GM21515 (cell line): ENCODE data around the gene HECW1.
"Not testable (repeated sequence)": the region's sequence is repeated elsewhere in the genome, so short reads cannot be mapped to it uniquely, and the experiment has no call there.

ENCODE experiments used
- ATAC-seq: cut with Tn5 transposase; IDR thresholded peaks from one replicate; pipeline ENCODE4 v1.9.1; 2021; ENCODE audit not compliant: unreplicated experiment

Gene HECW1

DNA sequence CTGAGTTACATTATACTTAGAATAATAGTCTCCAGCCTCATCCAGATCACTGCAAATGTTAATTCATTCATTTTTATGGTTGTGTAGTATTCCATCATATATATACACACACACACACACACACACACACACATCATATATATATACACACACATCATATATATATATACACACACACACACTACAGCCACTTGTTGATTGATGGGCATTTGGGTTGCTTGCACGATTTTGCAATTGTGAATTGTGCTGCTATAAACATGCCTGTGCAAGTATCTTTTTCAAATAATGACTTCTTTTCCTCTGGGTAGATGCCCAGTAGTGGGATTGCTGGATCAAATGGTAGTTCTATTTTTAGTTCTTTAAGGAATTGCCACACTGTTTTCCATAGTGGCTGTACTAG, 233.2 kb downstream of the HECW1 start:
- ATAC-seq: not testable (repeated sequence)

DNA sequence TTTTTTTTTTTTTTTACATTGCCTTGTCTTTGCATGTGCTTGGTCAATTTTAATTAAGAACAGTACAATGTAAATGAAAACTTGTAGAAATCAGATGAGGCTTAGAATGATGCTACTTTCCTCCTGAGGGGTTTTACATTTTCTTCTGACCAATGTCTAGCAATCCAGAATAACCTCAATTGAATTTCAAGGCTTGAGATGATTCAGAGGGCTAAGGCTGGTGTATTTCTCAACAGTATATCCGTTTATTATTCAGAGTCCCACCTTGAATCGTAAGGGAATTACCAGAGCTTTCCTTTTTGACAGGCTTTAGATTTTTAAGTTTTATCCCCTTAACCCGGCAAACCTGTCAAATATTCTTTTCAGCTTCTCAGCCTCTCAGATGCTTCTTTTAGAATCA, 239.2 kb downstream of the HECW1 start:
- no peak for ATAC-seq

DNA sequence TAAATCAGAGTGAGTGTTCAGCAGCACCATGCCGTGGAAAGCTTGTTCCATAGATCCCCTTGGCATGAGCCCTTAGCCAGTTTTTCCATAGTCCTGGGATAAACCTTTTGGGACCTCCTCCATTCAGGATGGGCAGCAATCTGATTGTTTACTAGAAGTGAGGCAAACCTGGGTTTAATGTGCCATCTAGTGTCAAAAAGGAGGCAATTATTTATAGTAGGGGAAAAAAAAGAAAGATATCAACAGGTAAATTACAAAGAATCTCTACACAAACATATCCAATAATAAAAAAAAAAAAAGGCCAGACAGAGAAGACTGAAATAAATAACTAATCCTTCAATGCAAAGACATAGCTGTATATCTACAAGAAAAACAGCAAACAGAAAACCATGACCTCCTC, 241.5 kb downstream of the HECW1 start:
- no peak for ATAC-seq

DNA sequence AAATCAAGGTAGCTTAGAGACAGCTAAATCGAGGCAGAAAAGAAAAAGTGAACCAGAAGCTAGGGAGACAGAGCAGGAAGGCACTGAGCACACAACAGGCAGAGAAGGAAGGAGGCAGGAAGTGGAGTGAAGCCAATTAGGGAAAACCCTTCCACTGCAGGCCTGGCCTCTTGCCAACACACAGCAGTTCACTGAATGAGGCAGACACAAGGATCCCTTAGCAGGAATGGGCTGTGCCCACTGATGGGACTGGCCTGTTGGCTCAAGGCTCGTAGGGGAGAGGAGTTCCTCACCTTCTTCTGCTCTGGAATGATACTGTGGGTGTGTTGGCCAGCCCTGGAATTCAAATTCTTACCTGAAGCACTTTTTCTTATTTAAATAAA, 250.2 kb downstream of the HECW1 start:
- ATAC-seq: no peak

DNA sequence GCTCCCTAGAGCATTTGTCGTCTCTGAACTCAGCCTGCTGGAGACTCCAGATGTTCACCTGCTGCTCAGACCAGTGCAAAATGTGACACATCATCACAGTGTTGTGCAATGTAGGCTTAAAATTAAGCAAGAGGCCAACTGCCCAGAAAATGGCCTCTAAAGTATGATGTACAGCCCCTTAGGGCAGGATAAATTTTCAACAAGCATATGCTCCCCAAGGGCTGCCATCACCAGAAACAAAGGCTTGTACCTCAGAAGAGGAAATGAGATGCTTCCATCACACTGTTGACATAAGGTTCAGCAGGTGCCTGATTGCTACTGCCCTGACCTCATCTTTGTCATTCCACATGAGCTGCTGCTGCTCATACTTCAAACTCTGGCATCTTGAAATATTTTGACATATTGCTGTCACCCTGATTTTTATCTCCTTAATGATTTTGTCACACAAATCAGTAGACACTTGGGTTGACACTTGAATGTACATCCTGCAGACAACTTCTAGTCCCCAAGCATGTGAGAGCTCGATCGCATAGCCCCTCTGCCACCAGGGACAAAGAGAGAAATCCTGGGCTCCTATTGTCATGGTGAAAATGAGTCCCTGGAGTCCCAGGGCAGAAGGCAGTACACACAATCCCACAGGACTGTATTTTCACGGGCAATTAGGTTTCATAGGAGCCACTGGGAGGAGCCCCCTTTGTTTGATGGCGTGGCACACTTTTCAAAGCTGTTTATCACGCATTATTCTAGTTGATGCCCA, 250.8 kb downstream of the HECW1 start:
- no peak for ATAC-seq

DNA sequence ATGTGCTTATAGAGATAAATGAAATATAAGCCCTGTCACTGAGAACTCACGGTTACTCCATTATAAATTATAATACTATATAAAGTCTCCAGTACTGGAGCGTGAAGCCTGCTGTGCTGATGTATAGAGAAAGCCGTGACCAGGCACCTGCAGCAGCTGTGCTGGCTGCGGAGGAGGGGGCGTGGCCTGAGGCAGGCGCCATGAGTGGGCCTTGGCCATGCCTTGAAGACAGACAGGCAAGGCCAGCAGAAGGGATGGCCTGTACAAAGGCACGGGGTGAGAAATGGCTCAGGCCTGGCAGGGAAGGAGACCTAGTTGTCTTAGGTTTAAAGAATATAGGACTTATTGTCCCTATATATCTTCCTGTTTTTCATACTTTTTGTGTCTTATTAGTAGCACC, 251.9 kb downstream of the HECW1 start:
- ATAC-seq: no peak

DNA sequence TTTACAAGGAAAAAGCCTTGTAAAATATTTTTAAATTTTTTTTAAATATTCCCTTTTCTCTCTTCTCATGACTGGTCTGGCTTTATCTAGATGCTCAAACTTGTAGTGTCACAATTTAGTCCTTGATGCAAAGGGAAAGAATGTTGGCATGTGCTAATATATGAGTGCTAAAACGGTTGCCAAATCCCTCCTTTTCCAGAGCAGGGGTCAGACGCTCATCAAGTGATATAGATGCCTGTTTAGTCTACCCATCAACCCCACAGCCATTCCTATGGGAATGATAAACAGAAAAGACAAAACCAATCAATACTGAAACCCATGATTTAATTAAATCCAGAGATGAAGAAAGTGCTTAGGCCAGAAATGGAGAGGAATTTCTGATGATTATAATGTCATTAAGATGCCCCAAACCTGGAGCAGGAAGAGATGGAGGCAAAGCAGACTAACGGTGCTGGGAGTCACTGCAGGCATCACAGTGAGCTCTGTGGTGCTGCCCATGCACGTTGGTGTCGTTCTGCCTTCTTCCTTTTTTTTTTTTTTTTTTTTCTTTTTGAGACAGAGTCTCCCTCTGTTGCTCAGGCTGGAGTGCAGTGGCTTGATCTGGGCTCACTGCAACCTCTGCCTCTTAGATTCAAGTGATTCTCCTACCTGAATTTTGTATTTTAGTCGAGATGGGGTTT, 260.4 kb downstream of the HECW1 start:
- no peak for ATAC-seq

DNA sequence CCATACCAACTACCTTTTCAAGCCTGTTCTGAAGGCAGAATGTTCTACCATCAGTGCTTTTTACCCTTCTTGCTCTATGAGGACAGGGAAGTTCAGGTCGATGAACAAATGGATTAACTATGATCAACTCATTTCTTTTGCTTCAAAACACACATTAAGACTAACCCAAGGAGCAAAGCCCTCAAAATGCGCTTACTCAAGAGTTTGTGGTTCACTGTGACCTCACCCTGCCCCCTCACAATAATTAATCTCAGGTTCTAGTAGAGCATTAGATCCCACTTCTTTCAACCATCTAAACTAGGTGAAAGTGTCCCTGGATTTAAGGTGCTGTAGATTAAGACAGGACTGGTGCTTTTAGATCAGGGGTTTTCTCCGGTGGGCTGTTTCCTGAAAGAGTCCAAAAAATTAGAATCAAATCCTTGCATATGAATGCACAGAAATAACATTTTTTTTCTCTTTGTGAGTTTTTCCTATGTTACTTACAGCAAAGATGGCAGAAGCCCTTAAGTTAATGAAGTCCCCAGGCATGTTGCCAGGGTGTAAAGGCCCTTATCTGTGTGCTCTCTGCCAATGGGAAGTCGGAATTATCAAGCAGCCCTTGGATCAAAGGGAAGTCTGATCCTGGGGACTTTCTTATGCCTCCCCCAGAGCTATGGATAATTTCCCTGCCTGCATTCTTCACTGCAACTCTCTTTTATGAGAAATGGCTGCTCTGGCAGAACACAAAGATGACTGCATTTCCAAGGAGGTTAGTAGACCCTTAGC, 264.9 kb downstream of the HECW1 start:
- no peak for ATAC-seq

DNA sequence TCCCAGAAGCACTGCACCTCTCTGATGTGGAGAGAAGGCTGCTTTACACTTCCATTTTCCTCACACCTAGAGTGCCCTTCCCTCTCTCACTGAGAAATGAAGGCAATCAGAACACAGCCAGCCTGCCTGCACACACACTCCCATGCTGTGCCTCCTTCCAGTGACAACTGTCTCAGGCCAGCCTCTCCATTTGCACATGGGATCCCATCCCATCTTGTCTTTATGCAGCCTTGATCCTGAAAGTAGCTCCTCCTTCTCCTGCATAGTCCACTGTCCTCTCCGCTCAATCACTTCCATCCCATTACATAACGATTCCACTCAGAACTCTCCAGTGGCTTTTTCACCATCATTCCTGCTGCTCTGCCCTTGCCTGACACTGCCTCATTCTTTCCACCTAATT, 266.8 kb downstream of the HECW1 start:
- ATAC-seq: no peak

DNA sequence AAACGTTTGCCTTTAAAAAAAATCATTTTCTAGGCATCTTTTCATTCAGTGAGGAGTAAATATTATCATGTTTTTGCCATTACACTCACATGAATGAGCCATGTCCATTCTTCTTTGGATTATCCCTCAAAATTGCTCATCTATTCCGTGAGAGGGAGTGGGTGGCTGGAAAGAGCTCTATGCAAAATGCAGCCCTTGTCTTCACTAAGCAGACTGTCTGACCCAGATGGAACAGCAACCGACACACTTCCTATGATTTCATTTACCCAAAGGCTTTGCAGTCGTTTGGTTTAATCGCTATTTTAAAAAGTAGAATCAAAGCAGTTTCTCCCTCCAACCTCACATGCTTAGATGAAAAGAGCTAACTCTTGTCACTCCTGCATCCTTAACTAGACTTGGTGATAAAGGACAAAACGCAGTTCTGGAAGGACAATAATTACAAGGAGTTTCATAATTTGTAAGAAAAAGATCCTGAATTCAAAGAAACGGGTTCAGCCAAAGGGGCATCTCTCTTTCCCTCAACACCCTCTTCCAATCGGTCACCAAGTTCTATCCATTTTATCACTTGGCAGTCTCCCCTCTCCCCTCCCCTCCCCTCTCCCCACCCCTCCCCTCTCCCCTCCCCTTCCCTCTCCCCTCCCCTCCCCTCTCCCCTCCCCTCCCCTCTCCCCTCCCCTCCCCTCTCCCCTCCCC, 272.3 kb downstream of the HECW1 start:
- ATAC-seq: no peak

DNA sequence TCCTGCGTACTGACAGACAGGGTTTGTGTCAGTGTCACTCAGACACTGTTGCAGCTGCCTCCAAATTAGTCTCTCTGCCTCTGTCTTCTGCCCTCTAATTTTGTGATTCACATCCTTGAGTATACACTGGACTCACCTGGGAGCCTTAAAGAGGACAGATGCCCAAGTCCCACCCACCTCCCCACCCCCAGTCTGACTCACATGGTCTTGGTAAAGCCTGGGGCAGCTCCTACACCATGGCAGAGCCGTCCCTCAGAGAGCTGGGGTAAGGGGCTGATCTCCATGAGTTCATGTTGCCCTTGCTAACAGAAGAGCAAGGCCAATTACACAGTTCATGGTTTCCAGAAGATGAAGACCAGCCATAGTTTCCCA, 272.8 kb downstream of the HECW1 start:
- ATAC-seq: no peak

DNA sequence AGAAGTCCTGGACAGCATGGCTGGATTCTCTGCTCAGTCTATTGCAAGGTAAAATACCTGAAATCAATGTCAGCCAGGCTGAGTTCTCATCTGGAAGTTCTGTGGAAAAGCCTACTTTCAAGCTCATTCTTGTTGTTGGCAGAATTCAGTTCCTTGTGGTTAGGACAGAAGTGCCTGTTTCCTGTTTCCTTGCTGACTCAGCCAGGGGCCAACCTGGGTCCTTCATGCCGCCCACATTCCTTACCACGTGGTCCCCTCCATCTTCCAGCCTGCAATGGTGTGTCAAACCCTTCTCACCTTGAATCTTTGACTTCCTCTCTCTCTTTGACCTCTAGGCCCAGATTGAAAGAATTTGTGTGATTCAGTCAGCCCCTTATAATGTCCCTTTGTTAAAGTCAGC, 273.4 kb downstream of the HECW1 start:
- ATAC-seq: no peak

DNA sequence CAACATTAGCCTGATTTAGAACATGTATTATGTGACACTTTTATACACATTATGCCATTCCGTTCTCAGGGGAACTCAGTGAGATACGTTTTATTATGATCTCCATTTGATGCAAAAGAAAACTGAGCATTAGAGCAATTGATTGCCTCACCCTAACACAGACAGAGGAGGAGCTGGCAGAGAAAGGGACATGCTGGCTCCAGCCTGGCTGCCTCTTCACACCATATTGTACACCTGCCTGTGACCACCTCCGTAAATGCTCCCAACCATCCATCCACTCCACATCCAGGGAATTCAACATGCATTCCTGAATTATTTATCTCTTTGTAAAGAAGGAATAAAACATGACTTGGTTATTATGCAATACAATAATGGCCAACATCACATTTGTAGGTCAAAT, 275.5 kb downstream of the HECW1 start:
- ATAC-seq: no peak

DNA sequence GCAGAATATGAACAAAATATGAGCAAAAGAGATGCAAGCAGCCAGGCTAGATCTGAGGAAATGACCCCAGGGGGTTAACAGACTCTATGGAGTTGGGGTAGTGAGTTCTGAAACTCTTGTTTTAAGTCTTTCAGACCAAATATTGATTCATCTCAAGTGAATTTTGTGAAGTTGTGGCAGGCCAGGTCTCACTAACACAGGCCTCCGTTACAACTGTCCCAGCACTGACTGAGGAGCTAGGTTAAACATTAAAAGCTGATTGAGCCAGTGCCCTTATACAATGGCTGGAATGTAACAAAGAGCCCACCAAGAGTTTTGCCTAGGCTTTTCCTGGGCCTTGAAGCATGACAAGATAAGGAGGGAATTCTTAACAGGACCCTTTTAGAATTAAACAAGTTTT, 278.1 kb downstream of the HECW1 start:
- ATAC-seq: no peak

DNA sequence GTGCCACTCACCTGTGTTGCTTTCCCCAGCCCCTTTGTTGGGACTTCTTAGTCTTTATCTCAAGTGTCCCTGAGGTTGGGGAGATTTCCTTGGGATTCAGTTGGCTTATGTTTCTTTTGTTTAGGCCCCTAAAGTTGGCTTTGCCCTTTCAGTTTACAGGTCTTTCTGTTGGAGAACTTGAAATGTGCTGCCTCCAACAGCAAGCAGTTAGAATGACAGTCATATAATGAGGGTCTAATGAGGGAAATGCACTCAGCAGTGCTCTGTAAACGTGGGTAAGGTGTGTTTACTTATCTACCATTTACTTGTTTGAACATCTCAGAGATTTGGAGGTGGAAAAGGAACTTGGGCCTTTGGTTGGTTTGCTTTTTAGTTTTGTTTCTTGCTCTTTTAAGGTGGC, 279.1 kb downstream of the HECW1 start:
- ATAC-seq: no peak

DNA sequence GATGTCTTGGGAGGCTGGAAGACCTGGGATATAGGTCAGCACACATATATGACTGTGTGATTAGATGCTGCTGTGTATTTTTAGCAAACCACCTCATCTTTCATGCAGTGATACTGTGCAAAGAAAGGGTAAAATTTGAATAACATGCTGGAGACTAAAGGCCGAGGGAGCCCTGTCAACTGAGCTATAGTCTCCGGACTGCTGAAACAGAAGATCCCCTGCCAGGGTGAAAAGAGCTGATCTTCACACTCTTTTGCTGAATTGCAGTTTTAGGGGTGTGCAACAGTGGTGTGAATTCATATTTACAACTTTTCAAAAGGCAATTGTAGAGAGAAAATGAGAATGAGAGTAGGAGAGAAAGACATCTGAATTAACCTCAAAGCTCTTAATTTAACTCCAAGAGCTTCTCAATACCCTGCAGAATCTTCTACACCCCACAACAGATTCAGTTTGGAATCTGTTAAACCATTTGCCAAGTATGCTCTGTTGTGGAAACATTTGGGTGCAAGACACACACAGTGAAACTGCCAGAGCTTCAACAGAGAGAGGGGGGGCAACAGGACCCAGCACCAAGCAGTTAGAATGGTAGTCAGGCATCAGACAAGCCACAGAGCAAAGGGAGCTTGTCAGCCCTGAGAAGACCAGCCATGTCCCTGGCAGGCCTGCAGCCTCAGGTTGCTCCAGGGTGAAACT, 280.3 kb downstream of the HECW1 start:
- no peak for ATAC-seq

DNA sequence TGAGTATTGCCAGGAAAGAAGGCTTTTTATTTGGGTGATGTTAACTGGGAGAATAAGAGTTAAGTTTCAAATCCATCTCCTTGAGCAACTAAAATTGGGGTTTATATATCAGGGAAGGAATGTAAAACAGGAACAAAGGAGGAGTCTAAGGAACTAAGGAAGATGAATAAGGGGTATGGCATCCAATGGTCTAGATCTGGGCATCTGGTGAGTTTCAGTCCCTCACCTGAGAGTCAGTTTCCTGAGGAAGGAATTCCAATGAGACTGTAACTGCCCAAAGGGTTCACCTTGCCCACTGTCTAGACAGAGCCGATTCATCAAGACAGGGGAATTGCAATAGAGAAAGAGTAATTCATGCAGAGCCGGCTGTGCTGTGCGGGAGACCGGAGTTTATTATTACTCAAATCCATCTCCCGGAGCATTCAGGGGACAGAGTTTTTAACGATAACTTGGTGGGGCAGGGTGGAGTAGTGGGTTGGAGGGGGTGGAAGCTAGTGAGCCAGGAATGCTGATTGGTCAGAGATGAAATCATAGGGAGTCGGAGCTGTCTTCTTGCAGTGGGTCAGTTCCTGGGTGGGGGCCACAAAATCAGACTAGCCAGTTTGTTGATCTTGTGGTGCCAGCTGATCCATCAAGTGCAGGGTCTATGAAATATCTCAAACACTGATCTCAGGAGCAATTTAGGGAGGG, 282.1 kb downstream of the HECW1 start:
- no peak for ATAC-seq

DNA sequence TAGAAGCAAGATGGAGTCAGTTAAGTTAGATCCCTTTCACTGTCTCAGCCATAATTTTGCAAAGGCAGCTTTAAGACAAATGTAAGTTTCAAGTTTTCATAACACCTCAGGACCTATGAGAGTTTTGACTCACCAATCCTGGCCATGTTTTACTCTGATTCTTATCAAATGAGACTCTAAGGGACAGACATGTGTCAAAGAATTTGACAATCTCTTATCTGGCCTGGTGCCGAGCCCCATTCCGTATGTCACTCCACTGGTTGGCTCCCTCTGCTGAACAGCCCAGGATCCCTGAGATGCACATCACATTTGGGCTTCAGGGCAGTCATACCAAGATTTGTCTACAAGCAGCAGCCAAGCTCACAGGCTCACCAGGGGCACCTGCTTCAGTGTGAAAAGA, 282.9 kb downstream of the HECW1 start:
- ATAC-seq: no peak

DNA sequence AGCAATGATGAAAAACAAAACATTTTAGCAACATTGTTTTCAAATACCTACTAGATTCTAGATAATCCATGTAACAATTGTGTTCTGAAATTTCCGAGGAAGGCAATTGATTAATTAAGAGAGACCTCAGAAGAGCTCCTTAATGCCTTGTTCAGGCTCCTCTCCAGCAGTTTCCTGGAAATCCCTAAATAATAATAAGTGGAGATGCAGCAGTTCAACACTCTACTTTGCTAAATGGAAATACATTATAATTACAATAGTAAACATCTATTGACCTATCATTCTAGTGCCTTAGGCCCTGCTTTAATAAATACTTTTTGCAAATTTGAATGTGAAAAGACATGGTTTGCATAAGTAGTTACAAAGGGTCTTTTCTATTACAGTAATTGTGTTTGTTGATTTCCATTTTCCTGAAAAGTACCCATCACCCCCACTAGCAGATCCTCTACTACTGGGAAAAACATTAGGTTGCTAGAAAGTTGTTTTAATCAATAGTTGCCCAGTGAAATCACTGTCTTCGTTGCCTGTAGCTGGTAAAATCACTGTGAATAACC, 283.8 kb downstream of the HECW1 start:
- no peak for ATAC-seq

DNA sequence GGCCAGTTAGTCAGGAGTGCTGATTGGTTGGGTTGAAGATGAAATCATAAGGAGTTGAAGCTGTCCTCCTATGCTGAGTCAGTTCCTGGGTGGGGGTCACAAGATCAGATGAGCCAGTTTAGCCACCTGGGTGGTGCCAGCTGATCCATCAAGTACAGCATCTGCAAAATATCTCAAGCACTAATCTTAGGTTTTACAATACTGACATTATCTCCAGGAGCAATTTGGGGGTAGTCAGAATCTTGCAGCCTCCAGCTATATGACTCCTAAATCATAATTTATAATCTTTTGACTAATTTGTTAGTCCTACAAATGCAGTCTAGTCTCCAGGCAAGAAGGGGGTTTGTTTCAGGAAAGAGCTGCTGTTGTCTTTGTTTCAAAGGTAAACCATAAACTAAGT, 286.4 kb downstream of the HECW1 start:
- no peak for ATAC-seq
